ENCODE measurements around the gene ADD2. TPM values are rescaled to one million over a fixed set of nuclear protein-coding genes. Genes with fewer than 3 reads are reported as not detected.

ADD2 gene
- total RNA-seq, 1 donor from 2014 or later: 0.15 TPM

DNA sequence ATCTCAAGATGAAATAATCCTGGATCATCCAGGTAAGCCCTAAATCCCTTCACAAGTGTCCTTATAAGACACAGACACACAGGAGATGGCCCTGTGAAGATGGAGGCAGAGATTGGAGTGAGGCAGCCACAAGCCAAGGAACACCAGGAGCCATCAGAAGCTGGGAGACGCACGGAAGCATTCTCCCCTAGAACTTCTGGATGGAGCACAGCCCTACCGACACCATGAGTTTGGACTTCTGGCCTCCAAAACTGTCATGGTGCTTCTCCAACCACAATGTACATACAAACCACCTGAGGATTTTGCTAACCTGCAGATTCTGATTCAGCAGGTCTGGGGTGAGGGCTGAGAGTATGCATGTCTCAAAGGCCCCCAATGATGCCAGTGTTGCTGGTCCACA is 42.5 kb downstream of the ADD2 start:
- H3K4me1 Mint-ChIP-seq (ENCODE audit: low read depth): no peaks in the 10 kb centered on the region
- no peak for DNase-seq (ENCODE audit: low spot score)

DNA sequence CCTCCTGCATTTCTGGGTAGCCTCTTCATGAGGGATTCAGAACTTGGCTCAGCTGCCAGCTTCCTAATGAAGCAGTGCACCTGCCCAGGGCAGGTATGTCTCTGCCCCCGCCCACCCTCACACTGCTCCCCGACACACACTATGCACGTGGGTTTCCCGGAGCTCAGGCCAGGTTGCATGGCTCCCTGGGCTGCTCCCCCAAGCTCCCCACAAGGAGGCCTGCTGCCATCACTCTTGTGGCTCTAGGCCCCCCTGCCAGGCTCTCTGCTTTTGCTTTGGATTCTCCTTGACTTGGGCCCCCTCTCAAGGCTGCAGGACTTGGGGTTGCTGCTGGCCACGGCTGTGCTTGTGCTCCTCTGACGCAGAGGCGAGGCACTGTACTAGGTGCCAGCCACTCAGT is 43.6 kb downstream of the ADD2 start:
- Mint-ChIP-seq H3K36me3 (ENCODE audit: low read depth) (peaks cover 1% of the 10 kb centered on the region), H3K27ac (ENCODE audit: unreplicated experiment) (no peak overlapping the region), H3K27me3 (ENCODE audit: low read depth) (peaks cover 10% of the 10 kb centered on the region), H3K4me1 (ENCODE audit: low read depth) (no peaks in the 10 kb centered on the region), H3K4me3 (ENCODE audit: unreplicated experiment) (no peak overlapping the region), H3K9me3 (ENCODE audit: low read depth) (no peaks in the 10 kb centered on the region)
- TF ChIP-seq CTCF (IDR thresholded peaks at IDR 0.05): no peak
- DNase-seq (ENCODE audit: low spot score): no peak

More for the DNA sequence above, 42.5 kb downstream of the ADD2 start:
- Mint-ChIP-seq H3K9me3 (ENCODE audit: low read depth) (no peaks in the 10 kb centered on the region), H3K27me3 (ENCODE audit: low read depth) (peaks cover 5% of the 10 kb centered on the region), H3K4me3 (ENCODE audit: unreplicated experiment) (no peak overlapping the region), H3K36me3 (ENCODE audit: low read depth) (peaks cover 1% of the 10 kb centered on the region), H3K27ac (ENCODE audit: unreplicated experiment) (no peak overlapping the region)
- no peak for TF ChIP-seq CTCF (IDR thresholded peaks at IDR 0.05)

DNA sequence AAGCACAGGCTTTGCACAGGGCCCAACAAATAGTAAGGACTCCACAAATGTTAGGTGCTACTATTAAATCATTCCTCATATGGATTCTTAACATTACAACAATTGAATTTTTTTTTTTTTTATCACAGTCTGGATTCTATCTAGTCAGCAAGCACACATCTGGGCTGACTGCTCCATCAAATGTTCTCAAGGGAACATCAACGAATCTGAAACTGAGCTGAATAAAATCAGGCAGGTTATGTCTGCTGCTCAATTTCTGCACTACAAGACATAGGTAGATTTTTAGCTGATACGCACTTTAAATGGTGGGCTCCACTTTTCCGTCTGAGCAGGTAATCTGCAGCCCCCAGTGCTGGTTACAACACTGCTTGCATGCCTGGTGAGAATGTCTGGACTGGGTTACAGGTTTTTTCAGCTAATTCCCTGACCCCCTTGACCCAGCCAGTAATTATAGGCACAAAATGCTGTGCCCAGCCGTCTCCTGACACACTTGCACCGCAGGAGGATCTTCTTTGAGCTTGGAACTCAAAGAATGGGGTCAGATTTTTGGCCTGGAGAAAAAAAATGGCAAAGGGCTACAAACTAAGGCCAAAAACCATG is 44.6 kb downstream of the ADD2 start:
- H3K9me3 Mint-ChIP-seq (ENCODE audit: low read depth): no peaks in the 10 kb centered on the region
- no peak for DNase-seq (ENCODE audit: low spot score)

GRCh38 chr2:70720124-70720523 is 47.9 kb downstream of the ADD2 start:
- Mint-ChIP-seq H3K27ac (ENCODE audit: unreplicated experiment) (no peak overlapping the region), H3K4me1 (ENCODE audit: low read depth) (no peaks in the 10 kb centered on the region), H3K9me3 (ENCODE audit: low read depth) (no peaks in the 10 kb centered on the region), H3K36me3 (ENCODE audit: low read depth) (no peaks in the 10 kb centered on the region), H3K27me3 (ENCODE audit: low read depth) (peaks cover 35% of the 10 kb centered on the region), H3K4me3 (ENCODE audit: unreplicated experiment) (no peak overlapping the region)
- no peak for TF ChIP-seq CTCF (IDR thresholded peaks at IDR 0.05)
- DNase-seq (ENCODE audit: low spot score): no peak

More for the DNA sequence above, 44.6 kb downstream of the ADD2 start:
- no peak for TF ChIP-seq CTCF (IDR thresholded peaks at IDR 0.05)
- H3K27me3 Mint-ChIP-seq (ENCODE audit: low read depth): peaks cover 11% of the 10 kb centered on the region
- H3K27ac Mint-ChIP-seq (ENCODE audit: unreplicated experiment): no peak overlapping the region
- peaks cover 1% of the 10 kb centered on the region for H3K36me3 Mint-ChIP-seq (ENCODE audit: low read depth)
- H3K4me3 Mint-ChIP-seq (ENCODE audit: unreplicated experiment): no peak overlapping the region
- H3K4me1 Mint-ChIP-seq (ENCODE audit: low read depth): no peaks in the 10 kb centered on the region

DNA sequence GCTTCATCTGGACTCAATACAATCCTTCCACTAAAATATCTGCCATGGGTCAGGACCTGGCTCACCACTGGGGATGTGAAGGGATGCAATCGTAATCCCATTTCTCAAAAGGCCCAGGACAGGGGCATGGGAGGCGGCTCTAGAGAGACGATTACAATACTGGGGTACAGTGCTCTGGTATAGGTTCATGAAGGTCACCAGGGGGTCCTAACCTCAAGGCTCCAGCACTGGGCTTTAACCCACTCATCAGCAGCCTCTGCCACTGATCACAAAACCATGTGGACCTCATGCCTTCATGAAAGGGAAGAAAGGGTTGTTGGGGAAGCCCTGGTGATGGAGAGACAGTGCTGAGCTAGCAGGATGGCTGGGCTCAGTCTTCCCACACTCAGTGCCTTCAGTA is 48.8 kb downstream of the ADD2 start:
- no peak overlapping the region for H3K27ac Mint-ChIP-seq (ENCODE audit: unreplicated experiment)
- H3K27me3 Mint-ChIP-seq (ENCODE audit: low read depth): peaks cover 43% of the 10 kb centered on the region
- TF ChIP-seq CTCF (IDR thresholded peaks at IDR 0.05): no peak
- no peaks in the 10 kb centered on the region for H3K36me3 Mint-ChIP-seq (ENCODE audit: low read depth)
- no peak for DNase-seq (ENCODE audit: low spot score)
- H3K4me1 Mint-ChIP-seq (ENCODE audit: low read depth): no peaks in the 10 kb centered on the region
- H3K9me3 Mint-ChIP-seq (ENCODE audit: low read depth): no peaks in the 10 kb centered on the region
- H3K4me3 Mint-ChIP-seq (ENCODE audit: unreplicated experiment): no peak overlapping the region

All from chondrocyte (in vitro differentiated cells).